GM12872 (cell line): ENCODE measurements around the gene PPEF1.

ENCODE experiments used
- CTCF ChIP-seq: IDR thresholded peaks from 3 replicates; pipeline ENCODE4 v1.5.1; 2011; ENCODE audit warnings: low read depth, mild to moderate bottlenecking, low read length, moderate library complexity; ENCODE audit not compliant: insufficient read depth

PPEF1 gene

GRCh38 chrX:18789916-18790315 lies 82.5 kb downstream of the PPEF1 start:
- no peak for TF ChIP-seq CTCF

GRCh38 chrX:18792828-18793227 lies 85.4 kb downstream of the PPEF1 start:
- no peak for TF ChIP-seq CTCF

GRCh38 chrX:18793601-18794089 lies 86.2 kb downstream of the PPEF1 start:
- no peak for TF ChIP-seq CTCF

- no peak for TF ChIP-seq CTCF
Observed at GRCh38 chrX:18797141-18797540, 89.7 kb downstream of the PPEF1 start.

GRCh38 chrX:18799911-18800310 lies 92.5 kb downstream of the PPEF1 start:
- TF ChIP-seq CTCF, result no peak

- no peak for TF ChIP-seq CTCF
Observed at GRCh38 chrX:18809641-18810040, 102.2 kb downstream of the PPEF1 start.

GRCh38 chrX:18810416-18810815 lies 103.0 kb downstream of the PPEF1 start:
- no peak for TF ChIP-seq CTCF

- TF ChIP-seq CTCF, result no peak
Observed at GRCh38 chrX:18825375-18825774, 117.9 kb downstream of the PPEF1 start.
